ENCODE measurements around the gene BAD. TPM values are rescaled to one million over a fixed set of nuclear protein-coding genes. Genes with fewer than 3 reads are reported as not detected.
A peak's percentile ranks its signal among the peaks of the same experiment; 100 is the strongest.

Gene BAD
- total RNA-seq, 1 experiment from 2014 or later = 219 TPM

DNA sequence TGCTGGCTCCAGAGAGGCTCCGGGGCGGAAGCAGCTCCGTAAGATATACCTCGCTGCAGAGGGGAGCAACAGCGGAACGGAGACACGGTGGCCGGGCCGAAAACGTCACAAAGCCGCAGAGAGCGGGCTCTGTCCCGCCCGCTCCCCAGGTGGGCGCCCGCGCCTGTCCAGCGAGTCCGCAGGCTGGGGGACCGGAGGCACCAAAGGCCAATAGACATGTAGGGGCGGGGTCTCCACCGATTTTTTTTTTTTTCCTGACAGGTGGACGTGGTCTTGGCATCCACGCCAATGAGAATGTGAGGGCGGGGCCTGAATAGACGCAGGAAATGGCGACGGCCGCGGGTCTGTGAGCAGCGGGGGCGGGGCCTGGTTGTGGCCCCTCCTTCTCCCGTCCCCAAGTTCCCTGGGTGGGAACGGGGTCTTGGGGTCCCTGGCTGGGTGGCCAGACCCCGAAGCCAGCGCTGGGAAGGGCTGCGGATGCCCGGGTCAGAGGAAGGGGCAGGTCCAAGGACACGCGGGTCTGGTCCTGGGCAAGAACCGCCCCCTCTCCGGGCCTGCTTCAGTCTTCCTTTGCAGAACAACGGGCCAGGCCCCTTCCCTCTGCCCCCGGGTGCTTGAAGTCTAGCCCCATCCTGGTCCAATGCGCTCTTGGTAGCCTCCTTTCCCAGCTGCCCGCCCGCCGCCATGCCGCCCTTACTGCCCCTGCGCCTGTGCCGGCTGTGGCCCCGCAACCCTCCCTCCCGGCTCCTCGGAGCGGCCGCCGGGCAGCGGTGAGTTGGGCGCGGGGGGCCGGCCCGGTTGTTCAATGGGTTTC, 54.1 kb downstream of the BAD start, which contains the start of gene DNAJC4:
DNAJC4 (plus strand) TSS at position 378 of the 814 bp plus-strand sequence; CDS start at position 685, 307 bp downstream.
- peak; percentile 84 for DNase-seq (ENCODE audit: low spot score)

DNA sequence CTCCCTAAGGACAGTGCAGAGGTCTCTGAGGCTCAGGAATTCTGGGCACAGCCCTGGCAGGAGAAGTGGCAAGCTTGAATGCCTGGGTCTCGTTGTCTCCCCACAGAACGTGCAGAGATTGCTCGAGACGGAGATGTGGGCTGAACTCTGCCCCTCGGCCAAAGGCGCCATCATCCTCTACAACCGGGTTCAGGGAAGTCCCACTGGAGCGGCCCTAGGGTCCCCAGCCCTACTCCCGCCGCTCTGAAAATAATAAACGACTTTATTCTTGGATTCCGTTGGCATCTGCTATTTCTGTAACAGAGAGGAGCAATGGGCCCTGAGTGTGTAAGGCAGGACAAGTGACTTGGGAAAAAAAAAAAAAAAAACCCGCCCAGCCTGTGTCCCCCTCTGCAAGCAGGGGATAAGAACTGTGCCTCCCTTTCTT, 54.7 kb downstream of the BAD start:
- DNase-seq (ENCODE audit: low spot score) = no peak

DNA sequence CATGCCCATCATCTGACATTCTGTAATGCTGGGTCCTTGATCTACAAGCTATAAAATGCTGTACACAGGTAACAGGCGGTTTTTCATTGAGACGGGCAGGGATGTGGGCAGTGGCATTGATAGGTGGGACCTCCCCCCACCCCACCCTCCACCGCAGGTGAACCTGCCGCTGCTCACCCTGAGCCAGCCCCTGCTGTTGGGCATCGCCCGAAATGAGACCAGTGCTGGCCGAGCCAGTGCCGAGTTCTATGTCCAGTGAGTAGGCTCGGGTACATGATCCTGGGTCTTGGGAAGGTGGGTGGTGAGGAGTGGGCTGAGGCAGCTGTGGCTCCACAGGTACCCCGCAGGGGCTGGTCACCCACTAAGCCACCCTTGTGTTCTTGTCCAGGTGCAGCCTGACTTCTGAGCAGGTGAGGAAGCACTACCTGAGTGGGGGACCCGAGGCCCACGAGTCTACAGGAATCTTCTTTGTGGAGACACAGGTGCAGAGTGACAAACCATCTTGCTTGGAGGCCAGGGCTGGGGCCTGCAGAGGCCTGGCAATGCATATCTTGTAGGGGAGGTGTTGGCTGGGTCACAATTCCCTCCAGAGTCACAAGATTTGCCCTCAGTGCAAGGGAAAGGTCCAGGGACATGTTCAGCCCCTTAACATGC, 55.2 kb downstream of the BAD start:
- DNase-seq (ENCODE audit: low spot score) = no peak

DNA sequence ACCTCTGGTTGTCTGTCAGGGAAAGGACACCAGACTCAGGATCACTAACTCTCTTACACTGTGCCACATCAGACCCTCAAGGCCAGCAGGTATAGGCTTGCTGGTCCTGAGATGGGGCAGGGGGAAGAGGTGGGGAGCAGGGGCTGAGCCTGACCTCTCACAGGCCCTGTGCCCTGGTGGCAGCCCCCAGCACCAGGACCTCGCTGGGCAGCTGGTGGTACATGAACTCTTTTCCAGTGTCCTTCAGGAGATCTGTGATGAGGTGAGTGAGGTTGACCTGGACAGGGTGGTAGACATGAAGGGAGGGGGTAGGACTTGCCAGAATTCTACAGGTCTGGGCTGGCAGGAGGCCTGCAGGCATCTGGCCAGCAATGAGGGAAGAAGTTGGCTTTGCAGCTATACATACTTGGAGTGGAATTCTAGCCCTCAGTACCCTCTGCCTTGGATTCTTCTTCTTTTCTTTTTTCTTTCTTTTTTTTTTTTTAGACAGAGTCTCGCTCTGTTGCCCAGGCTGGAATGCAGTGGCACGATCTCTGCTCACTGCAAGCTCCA, 57.0 kb downstream of the BAD start:
- no peak for DNase-seq (ENCODE audit: low spot score)

DNA sequence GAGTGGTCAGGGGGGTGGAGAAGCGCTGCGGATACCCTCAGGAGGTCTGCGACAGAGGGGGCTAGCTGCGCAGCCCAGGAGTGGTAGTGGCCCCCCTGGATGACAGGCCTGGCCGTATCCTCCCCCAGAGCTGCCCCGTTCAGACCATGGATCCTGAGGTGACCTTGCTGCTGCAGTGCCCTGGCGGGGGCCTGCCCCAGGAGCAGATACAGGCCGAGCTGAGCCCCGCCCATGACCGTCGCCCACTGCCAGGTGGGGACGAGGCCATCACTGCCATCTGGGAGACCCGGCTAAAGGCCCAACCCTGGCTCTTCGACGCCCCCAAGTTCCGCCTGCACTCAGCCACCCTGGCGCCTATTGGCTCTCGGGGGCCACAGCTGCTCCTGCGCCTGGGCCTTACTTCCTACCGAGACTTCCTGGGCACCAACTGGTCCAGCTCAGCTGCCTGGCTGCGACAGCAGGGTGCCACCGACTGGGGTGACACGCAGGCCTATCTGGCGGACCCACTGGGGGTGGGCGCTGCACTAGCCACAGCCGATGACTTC, 57.9 kb downstream of the BAD start:
- no peak for DNase-seq (ENCODE audit: low spot score)

DNA sequence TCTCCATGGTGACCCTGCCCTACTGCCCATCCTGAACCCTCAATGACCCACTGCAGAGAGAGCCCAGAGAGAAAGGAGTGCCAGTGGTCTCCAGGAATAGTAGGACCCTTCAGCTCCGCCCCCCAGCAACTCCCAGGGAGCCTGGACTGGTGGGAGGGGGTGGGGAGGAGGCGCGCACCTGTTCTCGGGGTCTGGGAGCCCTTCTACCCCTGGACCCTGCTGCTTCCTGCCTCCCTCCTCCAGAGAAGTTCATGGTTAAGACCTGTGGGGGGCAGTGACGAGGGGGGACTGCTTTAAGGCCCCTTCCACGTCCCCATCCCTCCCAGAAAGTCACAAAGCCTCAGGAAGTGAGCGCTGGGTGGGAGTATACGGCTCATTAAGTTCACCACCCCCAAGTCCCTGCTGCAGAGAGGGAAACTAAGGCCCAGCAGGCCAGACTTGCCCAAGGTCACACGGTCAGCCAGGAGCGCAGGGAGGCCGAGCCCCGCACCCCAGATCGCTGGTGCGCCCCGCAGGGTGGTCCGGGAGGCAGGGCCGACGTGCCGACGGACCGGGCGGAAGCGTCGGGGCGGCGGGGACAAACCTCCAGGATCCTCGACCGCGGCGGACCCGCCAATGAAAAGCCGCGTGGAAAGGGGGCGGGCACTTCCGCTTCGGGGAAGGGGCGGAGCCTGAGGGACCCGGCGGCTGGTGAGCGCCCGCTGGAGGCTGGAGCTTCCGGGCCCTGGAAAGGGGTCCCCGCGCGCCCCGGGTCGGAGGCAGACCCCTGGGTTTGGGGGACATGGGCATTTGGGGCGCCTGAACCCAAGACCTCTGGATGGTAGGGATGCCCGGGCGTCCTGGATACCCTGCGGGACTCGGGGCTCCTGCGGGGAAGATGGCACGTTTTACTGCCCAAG, 58.6 kb downstream of the BAD start, which contains the start of the genes NUDT22 and TRPT1:
NUDT22 (plus strand) TSS at position 667 of the 899 bp plus-strand sequence. CDS start 379 bp downstream, outside the sequence.
TRPT1 (minus strand) TSS at position 579 of the 899 bp plus-strand sequence; CDS start at position 253, 326 bp downstream.
- DNase-seq (ENCODE audit: low spot score) = peak; percentile 57

DNA sequence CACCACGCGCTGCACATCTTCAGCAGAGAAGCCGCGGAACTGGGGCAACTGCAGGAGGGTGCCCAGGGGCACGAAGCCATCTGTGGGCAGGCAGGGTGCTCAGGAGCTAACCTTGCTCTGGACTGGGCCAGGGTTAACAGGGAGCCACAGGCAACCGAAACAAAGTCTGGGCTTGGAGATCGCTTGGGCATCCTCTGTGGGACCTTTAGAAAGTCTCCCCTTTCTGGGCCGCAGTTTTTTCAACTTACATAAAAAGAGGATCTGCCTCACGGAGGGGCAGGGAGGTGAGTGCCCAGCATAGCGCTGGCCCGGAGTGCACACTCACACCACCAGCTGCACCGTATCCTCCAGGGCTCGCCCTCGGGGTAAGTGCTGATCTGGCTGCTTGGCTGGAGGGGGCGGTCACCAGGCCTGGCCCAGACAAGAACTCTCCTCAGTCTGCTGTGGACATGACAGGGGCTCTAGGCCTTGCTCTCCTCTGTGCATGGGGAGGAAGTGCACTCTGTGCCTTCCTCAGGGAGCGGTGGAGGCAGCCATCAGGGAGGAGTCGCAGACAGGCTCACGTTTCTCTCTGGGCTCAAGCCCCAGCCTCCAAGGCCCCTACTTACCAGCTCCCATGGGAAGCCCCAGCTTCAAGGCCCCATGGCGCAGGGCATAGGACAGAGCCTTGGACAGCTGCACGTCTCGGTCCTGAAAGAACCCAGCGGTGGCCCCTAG, 59.4 kb downstream of the BAD start:
- DNase-seq (ENCODE audit: low spot score) = no peak

DNA sequence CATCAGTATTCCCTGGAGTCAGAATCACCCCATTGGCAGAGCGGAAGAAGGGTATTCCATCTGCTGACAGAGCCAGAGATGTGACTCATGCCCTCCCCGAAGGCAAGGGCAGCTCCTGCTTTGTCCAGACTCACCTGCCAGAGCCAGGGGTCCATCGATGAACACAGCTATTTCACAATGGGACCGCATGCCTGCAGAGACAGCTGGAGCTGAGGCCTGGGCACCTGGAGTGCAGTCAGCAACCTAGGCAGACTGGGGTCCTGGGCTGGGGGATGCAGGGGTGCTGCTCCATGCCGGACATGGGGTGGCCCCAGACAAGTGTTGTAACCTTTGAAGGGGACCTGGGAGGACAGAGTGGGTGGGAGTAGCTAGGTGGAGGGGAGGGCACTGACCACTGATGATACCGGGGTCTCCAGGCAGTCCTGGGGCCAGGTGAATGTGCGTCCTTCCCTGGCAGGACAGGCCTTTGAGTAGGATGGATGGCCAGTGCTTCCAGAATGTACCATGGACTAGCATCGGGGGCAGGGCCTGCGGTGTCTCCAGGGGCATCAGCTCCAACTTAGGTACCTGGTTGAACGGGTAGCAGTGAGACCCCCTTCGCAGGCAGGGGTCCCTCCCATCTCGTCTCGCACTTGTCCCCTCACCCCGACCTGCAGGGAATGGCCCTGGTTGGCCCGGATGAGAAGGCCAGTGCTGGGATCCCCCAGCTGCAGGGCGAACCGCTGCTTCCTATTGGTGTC, 60.1 kb downstream of the BAD start:
- peak; percentile 79 for DNase-seq (ENCODE audit: low spot score)

DNA sequence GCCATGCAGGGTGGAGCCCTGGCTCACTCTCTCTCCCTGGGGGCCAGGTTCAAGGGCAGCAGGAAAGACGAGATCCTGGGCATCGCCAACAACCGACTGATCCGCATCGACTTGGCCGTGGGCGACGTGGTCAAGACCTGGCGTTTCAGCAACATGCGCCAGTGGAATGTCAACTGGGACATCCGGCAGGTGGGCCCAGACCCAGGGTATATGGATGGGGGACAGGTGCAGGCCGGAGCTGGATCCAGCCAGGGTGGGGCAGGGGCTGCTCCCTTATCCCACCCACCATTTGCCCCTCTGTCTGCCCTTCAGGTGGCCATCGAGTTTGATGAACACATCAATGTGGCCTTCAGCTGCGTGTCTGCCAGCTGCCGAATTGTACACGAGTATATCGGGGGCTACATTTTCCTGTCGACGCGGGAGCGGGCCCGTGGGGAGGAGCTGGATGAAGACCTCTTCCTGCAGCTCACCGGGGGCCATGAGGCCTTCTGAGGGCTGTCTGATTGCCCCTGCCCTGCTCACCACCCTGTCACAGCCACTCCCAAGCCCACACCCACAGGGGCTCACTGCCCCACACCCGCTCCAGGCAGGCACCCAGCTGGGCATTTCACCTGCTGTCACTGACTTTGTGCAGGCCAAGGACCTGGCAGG, 61.3 kb downstream of the BAD start:
- no peak for DNase-seq (ENCODE audit: low spot score)

DNA sequence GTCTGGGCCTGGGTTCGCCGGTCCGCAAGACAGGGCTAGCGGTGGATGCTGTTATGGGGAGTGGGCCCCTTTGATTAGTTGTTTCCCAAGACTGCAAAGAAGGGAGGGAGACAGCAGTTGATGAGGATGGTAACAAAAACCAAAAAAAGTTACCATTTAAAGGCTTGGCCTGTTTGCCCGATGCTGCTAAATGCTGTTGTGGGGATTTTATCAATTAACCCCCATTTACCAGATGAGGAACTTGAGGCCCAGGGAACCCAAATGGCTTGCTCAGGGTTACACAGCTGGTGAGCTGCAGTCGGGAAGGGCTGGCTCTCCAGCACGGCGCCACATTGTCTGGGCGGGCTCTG, 61.8 kb downstream of the BAD start:
- no peak for DNase-seq (ENCODE audit: low spot score)

DNA sequence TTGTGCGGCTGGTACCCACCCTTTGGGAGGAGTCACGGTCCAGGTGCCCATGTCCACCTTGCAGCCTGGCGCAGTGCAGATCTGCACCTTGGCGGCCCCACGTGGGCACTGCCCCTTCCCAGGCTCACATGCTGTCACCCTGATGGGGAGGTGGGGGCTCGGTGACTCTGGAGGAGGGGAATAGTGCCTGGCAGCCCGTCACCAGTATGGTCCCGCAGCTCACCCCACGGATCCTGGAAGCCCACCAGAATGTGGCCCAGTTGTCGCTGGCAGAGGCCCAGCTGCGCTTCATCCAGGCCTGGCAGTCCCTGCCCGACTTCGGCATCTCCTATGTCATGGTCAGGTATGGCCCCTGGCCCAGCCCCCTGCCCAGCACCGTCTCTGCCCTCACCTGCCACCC, 63.7 kb downstream of the BAD start:
- DNase-seq (ENCODE audit: low spot score) = no peak

DNA sequence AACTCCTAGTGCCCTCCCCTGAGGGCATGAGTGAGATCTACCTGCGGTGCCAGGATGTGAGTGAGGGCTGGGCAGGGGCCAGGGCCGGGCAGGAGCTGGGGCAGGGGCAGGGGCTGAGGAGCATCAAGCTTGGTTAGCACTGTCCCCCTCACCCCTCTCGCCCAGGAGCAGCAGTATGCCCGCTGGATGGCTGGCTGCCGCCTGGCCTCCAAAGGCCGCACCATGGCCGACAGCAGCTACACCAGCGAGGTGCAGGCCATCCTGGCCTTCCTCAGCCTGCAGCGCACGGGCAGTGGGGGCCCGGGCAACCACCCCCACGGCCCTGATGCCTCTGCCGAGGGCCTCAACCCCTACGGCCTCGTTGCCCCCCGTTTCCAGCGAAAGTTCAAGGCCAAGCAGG, 64.2 kb downstream of the BAD start:
- DNase-seq (ENCODE audit: low spot score) = no peak

Other genes with a start within 250 kb of the BAD start
- gene FLRT1, start 248.7 kb downstream of the BAD start, total RNA-seq (2014; rRNA removed; shearing (Covaris generic)) = not detected in 2 replicates
- 2.9 and 6.3 TPM in 2 replicates for gene MACROD1, start 118.6 kb downstream of the BAD start, total RNA-seq (2014; rRNA removed; shearing (Covaris generic))
- gene STIP1, start 98.5 kb downstream of the BAD start, total RNA-seq (2014; rRNA removed; shearing (Covaris generic)) = 424 and 474 TPM in 2 replicates
- 15.1 and 18.7 TPM in 2 replicates for gene FERMT3, start 77.9 kb downstream of the BAD start, total RNA-seq (2014; rRNA removed; shearing (Covaris generic))
- gene TRPT1, start 58.5 kb downstream of the BAD start, total RNA-seq (2014; rRNA removed; shearing (Covaris generic)) = 33.8 and 47.3 TPM in 2 replicates
- 49.3 and 71.5 TPM in 2 replicates for gene NUDT22, start 58.4 kb downstream of the BAD start, total RNA-seq (2014; rRNA removed; shearing (Covaris generic))
- gene DNAJC4, start 54.1 kb downstream of the BAD start, total RNA-seq (2014; rRNA removed; shearing (Covaris generic)) = 3.0 and 12.0 TPM in 2 replicates
- gene VEGFB, start 50.1 kb downstream of the BAD start, total RNA-seq (2014; rRNA removed; shearing (Covaris generic)) = 24.4 and 33.0 TPM in 2 replicates
- 40.5 and 55.9 TPM in 2 replicates for gene FKBP2, start 43.6 kb downstream of the BAD start, total RNA-seq (2014; rRNA removed; shearing (Covaris generic))
- gene PPP1R14B, start 37.7 kb downstream of the BAD start, total RNA-seq (2014; rRNA removed; shearing (Covaris generic)) = 455 and 478 TPM in 2 replicates
- gene PLCB3, start 33.1 kb downstream of the BAD start, total RNA-seq (2014; rRNA removed; shearing (Covaris generic)) = 51.0 and 64.8 TPM in 2 replicates
- gene GPR137, start 1.2 kb upstream of the BAD start, total RNA-seq (2014; rRNA removed; shearing (Covaris generic)) = 52.1 and 60.8 TPM in 2 replicates
- 0.07 TPM in 1 of 2 replicates, not detected in the other for gene KCNK4, start 6.6 kb upstream of the BAD start, total RNA-seq (2014; rRNA removed; shearing (Covaris generic))
- not detected in 2 replicates for gene CATSPERZ, start 15.7 kb upstream of the BAD start, total RNA-seq (2014; rRNA removed; shearing (Covaris generic))
- gene ESRRA, start 20.9 kb upstream of the BAD start, total RNA-seq (2014; rRNA removed; shearing (Covaris generic)) = 30.4 and 46.6 TPM in 2 replicates
- gene TRMT112, start 32.9 kb upstream of the BAD start, total RNA-seq (2014; rRNA removed; shearing (Covaris generic)) = 454 and 683 TPM in 2 replicates
- gene PRDX5, start 33.5 kb upstream of the BAD start, total RNA-seq (2014; rRNA removed; shearing (Covaris generic)) = 300 and 344 TPM in 2 replicates
- 6.6 and 6.9 TPM in 2 replicates for gene CCDC88B, start 55.5 kb upstream of the BAD start, total RNA-seq (2014; rRNA removed; shearing (Covaris generic))
- 77.4 and 78.2 TPM in 2 replicates for gene RPS6KA4, start 74.5 kb upstream of the BAD start, total RNA-seq (2014; rRNA removed; shearing (Covaris generic))